ENCODE results near the gene SAG. TPM values are rescaled to one million over a fixed set of nuclear protein-coding genes. Genes with fewer than 3 reads are reported as not detected.

SAG gene
- total and polyA plus RNA-seq, 2 of the 13 experiments (the other 11 are each of a cell fraction or from before 2014, with no cell fraction given): not detected

DNA sequence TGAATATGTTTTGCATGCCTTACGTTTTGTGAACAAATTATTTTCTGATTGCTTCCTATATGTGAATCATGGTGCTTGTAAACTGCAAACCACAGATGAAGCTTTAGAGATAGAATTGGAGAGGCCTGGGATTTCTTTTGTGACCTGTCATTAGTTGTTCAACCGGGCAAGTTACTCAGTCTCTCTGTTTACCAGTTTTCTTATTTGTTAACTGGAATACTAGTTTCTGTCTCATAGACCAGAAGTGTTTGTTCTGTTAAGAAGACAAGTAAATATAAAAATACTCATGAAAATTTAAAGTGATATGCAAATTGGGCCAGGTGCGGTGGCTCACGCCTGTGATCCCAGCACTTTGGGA is 74.0 kb downstream of the SAG start:
- in situ Hi-C loops (cut with HindIII; ENCODE audit: extremely low pct_ligation_motif_present, low pct_unique_long_range_greater_than_20kb) (no loop called here), intact Hi-C loops (cut with micrococcal nuclease; ENCODE audit: unreplicated experiment) (no loop called here)
- Histone ChIP-seq H3K4me3 (replicated peaks in 1 of 3; ENCODE audit: insufficient read depth in 1 of 3, low read depth in 2 of 3, low read length in 3 of 3) (no peak overlapping the region), H3K9me3 (ENCODE audit: low read length) (no peaks in the 10 kb centered on the region), H4K20me1 (ENCODE audit: insufficient read depth, low read length) (no peaks in the 10 kb centered on the region), H3K36me3 (replicated peaks in 1 of 2; ENCODE audit: control insufficient read depth in 1 of 2, insufficient read depth in 2 of 2, low read length in 2 of 2) (no peaks in the 10 kb centered on the region; a peak in 2 of 5 replicates), H3K79me2 (ENCODE audit: insufficient read depth, low read length) (peaks cover 47% of the 10 kb centered on the region), H3K4me1 (ENCODE audit: insufficient read depth, low read length) (peaks cover 44% of the 10 kb centered on the region), H3K27ac (ENCODE audit: extremely low read length, insufficient read depth, low read length) (no peak overlapping the region), H2AFZ (ENCODE audit: low read length) (no peak overlapping the region), H3K27me3 (ENCODE audit: control insufficient read depth in 1 of 2, insufficient read depth in 2 of 2, low read length in 2 of 2) (no peaks in the 10 kb centered on the region), H3K9ac (ENCODE audit: insufficient read depth, low read depth, low read length) (no peak overlapping the region), H3K4me2 (ENCODE audit: low read depth, low read length) (no peak overlapping the region)
- no TSS peak for BruUV-seq (replicated peaks)
- 94% methylated on average over 4 of the region's 4 CpGs for WGBS (ENCODE audit: low lambda C conversion rate)
- POLR2A ChIA-PET: no interaction called here
- TF ChIP-seq, protein P1, sequence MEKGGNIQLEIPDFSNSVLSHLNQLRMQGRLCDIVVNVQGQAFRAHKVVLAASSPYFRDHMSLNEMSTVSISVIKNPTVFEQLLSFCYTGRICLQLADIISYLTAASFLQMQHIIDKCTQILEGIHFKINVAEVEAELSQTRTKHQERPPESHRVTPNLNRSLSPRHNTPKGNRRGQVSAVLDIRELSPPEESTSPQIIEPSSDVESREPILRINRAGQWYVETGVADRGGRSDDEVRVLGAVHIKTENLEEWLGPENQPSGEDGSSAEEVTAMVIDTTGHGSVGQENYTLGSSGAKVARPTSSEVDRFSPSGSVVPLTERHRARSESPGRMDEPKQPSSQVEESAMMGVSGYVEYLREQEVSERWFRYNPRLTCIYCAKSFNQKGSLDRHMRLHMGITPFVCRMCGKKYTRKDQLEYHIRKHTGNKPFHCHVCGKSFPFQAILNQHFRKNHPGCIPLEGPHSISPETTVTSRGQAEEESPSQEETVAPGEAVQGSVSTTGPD (CRISPR knock-in tag; IDR thresholded peaks at IDR 0.05): no peak
- TF ChIP-seq SATB2 (CRISPR knock-in tag; IDR thresholded peaks at IDR 0.05) (no peak), GABPB1 (CRISPR knock-in tag; IDR thresholded peaks at IDR 0.05) (no peak), MAFF (IDR thresholded peaks at IDR 0.05; ENCODE audit: low read depth, low read length) (no peak), CREM (IDR thresholded peaks at IDR 0.05) (no peak), CREM (CRISPR knock-in tag; IDR thresholded peaks at IDR 0.05) (no peak)
- TF ChIP-seq, protein P2, sequence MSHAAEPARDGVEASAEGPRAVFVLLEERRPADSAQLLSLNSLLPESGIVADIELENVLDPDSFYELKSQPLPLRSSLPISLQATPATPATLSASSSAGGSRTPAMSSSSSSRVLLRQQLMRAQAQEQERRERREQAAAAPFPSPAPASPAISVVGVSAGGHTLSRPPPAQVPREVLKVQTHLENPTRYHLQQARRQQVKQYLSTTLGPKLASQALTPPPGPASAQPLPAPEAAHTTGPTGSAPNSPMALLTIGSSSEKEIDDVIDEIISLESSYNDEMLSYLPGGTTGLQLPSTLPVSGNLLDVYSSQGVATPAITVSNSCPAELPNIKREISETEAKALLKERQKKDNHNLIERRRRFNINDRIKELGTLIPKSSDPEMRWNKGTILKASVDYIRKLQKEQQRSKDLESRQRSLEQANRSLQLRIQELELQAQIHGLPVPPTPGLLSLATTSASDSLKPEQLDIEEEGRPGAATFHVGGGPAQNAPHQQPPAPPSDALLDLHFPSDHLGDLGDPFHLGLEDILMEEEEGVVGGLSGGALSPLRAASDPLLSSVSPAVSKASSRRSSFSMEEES (CRISPR knock-in tag; IDR thresholded peaks at IDR 0.05): no peak
- DNase-seq (ENCODE audit: low spot score) (no peak), ATAC-seq (no peak), FAIRE-seq (no peak)
- CTCF ChIA-PET (ENCODE audit: low intra/inter-chr PET ratio, low total read pairs): no interaction called here
